NCI-H2107 treated with DMSO at 0.1 percent for 48 hours (cell line): ENCODE measurements around the gene TTLL7.

Experiments
- DNase-seq: peaks from one replicate; lab custom pipeline; 2025; ENCODE audit not compliant: unreplicated experiment; lab: John Stamatoyannopoulos, UW

The TTLL7 gene

DNA sequence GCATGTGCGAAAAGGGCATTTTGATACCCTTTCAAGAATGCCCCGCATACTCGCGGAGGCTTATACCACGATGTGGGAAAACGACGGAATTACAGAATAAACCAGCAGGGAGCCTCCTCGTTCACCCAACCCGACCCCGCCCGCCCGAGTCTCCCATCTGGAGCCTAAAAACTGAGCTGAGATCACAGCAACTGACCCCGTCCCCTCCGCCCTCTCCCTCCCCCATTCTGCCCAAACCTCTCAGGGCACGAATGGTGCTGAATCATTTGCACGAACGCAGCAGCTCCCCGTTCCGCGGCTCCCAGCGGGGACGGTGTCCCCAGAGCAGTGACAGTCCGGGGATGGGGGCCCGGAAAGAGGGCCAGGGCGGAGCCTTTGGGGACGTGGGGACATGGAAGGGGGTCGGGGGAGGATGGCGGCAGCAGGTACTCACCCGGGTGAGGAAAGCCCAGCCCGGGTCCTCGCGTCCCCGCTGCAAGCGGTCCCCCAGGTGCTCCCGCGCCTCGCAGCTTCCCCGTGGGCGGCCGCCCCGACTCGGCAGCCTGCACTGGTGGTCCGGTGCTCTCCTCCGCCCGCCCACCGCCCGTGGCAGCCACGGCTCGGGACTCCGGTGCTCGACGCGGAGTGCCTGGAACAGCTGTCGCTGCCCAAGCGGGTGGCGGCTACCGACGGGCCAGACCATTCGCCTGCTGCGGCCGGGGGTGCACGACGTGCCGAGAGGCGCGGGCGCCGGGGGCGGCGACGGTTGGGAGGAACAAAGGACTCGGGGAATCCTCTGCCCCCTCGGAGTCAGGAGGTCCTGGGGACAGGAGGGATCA is at the start of gene TTLL7:
Gene TTLL7 (minus strand): TSS at position 635 of the 818 bp plus-strand sequence. CDS start 46,921 bp downstream, outside the sequence.
- DNase-seq, result peak; percentile 79

- DNase-seq, result no peak
These were observed 43.5 kb upstream of the TTLL7 start for GRCh38 chr1:84042461-84042860.

- DNase-seq, result peak; percentile 15
These were observed 39.1 kb upstream of the TTLL7 start for GRCh38 chr1:84037758-84038611.

- DNase-seq, result no peak
These were observed 32.9 kb upstream of the TTLL7 start for GRCh38 chr1:84031802-84032327.

- no peak for DNase-seq
These were observed 28.4 kb upstream of the TTLL7 start for GRCh38 chr1:84027368-84027767.

DNA sequence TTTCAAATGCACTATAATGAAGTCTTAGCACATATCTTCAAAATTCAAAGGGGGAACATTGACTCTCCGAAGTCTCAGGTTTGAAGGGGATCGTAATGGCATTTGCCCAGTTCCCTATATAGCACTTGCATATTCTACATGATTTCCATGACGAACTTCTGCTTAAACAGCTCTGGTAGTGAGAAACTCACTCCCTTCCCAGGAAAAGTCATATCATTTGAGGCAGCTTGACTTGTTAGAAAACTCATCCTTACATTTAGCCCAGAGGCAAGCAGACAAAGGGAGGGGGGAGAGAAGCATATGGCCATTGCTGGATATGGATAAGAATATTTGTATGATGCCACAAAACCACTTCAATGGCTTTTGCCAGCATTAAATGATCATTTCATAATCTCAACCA is 27.0 kb upstream of the TTLL7 start:
- no peak for DNase-seq

GRCh38 chr1:84021822-84022221 is 22.9 kb upstream of the TTLL7 start:
- DNase-seq, result no peak

GRCh38 chr1:84020151-84020550 is 21.2 kb upstream of the TTLL7 start:
- no peak for DNase-seq

DNA sequence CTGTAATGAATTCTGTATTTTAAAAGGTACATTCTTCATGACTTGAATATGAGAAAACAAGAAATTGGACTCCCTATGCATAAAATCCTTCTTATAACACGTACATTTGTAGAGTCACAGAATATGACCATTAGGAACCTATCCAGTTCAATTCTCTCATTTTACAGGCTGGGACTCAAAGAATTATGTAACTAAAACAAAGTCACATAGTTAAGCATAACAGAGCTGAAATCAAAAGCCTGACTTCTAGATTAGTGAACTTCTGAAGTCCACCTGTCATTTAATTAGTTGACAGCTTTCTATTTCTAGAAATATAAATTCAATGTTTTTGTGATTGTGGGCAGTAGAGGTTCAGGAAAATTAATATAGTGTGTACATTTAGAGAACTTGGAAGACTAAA is 20.3 kb upstream of the TTLL7 start:
- no peak for DNase-seq

DNA sequence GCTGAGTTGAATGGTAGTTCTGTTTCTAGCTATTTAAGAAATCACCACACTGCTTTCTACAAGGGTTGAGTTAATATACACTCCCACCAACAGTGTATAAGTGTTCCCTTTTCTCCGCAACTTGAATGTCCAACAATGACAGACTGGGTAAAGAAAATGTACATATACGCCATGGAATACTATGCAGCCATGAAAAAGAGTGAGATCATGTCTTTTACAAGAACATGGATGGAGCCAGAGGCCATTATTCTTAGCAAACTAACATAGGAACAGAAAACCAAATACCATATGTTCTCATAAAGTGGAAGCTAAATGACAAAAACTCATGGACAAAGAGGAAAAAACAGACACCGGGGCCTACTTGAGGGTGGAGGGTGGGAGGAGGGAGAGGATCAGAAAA is 14.8 kb upstream of the TTLL7 start:
- DNase-seq, result no peak

- DNase-seq, result no peak
These were observed 13.1 kb upstream of the TTLL7 start for GRCh38 chr1:84012018-84012417.

- DNase-seq, result no peak
These were observed 11.2 kb upstream of the TTLL7 start for GRCh38 chr1:84010136-84010535.

DNA sequence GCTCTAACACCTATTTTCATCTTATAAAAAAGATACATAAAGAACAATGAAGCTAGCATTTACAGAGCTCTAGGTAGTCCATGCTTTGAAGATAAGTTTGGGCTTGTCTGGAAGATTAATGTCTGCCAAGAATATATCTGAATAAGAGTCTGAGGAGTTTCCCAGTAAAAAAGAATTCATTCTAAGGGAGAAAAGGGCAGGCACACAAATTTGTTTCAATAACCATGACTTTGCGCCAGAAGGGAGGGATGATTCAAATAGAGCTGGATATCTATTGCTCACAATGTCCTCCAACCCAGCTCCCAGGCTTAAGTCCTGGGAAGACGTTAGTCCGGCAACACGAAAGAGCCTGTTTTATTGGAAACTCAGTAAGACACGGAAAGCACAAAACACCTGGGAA is 9.7 kb upstream of the TTLL7 start:
- no peak for DNase-seq

GRCh38 chr1:84006591-84006990 is 7.7 kb upstream of the TTLL7 start:
- DNase-seq, result no peak

DNA sequence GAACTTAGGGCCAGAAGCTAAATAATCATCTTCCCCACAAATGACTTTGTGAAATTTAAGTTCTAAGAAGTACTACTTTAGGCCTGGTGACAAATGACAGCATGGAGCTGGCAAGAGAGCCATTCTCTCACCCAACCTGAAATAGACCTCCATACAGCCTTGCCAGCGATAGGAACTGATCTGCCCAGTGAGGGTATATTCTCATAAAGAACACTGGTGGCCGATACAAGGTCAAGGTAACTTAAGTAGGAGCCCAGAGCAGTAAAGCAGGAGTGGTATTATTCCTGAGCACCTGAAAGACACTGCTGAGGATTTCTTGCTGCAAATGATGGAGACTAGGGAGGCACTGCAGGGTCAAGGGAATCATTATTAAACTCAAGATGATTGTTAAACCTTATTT is 2.6 kb upstream of the TTLL7 start:
- DNase-seq, result no peak

GRCh38 chr1:84000954-84001495 is 2.1 kb upstream of the TTLL7 start:
- DNase-seq, result no peak

GRCh38 chr1:84000196-84000885 is 1.4 kb upstream of the TTLL7 start:
- no peak for DNase-seq

- peak; percentile 79 for DNase-seq
These were observed 436 bp upstream of the TTLL7 start for GRCh38 chr1:83999316-83999819.

- DNase-seq, result peak; percentile 45
These were observed 781 bp downstream of the TTLL7 start for GRCh38 chr1:83998205-83998497.

DNA sequence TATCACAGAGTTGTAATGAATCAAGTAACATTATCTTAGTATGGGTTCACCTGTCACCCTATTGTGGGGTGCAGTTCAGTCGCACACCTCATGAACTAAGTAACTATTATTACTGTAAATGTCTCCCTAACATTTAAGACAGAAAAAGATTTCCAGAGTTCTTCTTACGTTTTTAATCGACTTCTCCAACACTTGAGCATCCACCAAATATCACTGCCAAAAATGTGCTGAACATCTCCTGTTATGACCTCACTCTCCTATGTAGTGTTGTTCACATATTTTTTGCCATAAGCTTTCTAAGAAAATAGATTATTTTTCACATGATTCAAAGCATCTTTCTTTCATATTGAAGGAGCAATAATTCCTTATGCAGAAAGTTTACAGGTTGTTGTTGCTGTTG is 1.3 kb downstream of the TTLL7 start:
- no peak for DNase-seq

GRCh38 chr1:83996621-83997020 is 2.3 kb downstream of the TTLL7 start:
- no peak for DNase-seq
